Mesenchymal stem cell (in vitro differentiated cells and primary cell): Measurements from ENCODE around the gene AGAP1.

Experiments
- DNase-seq: peaks from one replicate; pipeline ENCODE4 v3.0.0-alpha.2; 2013
- H2AFZ ChIP-seq: one replicate; pipeline ENCODE4 v1.6.1; 2013; ENCODE audit warnings: low read depth, mild to moderate bottlenecking, control low read depth, inconsistent platforms, low read length, moderate library complexity
- H2AK5ac ChIP-seq: 2 replicates; pipeline ENCODE4 v1.6.1; 2013; ENCODE audit warnings: low read length, moderate library complexity, mild to moderate bottlenecking, inconsistent platforms; ENCODE audit not compliant: severe bottlenecking
- H2BK120ac ChIP-seq: one replicate; pipeline ENCODE4 v1.6.1; 2013; ENCODE audit warnings: low read depth, mild to moderate bottlenecking, inconsistent platforms, low read length, moderate library complexity
- H2BK12ac ChIP-seq, 2 experiments: one replicate each; pipeline ENCODE4 v1.6.1; 2013; ENCODE audit warnings: inconsistent platforms in 2 of 2, low read length in 2 of 2, mild to moderate bottlenecking in 2 of 2, moderate library complexity in 2 of 2, control low read depth in 1 of 2
- H2BK15ac ChIP-seq: one replicate; pipeline ENCODE4 v1.6.1; 2013; ENCODE audit warnings: mild to moderate bottlenecking, low read depth, inconsistent platforms; ENCODE audit not compliant: poor library complexity, severe bottlenecking
- H2BK5ac ChIP-seq: 2 replicates; pipeline ENCODE4 v1.6.1; 2013; ENCODE audit warnings: low read depth, mild to moderate bottlenecking, low read length, control low read depth, inconsistent platforms; ENCODE audit not compliant: poor library complexity, severe bottlenecking
- H3K14ac ChIP-seq, 2 experiments: one replicate each; pipeline ENCODE4 v1.6.1; 2013; ENCODE audit warnings: inconsistent platforms in 2 of 2, low read length in 2 of 2, control low read depth in 1 of 2, mild to moderate bottlenecking in 1 of 2, moderate library complexity in 1 of 2
- H3K18ac ChIP-seq, 2 experiments: one replicate each; pipeline ENCODE4 v1.6.1; 2013; ENCODE audit warnings: inconsistent platforms in 2 of 2, low read length in 2 of 2, control low read depth in 1 of 2, low read depth in 1 of 2, mild to moderate bottlenecking in 1 of 2
- H3K23ac ChIP-seq, 2 experiments: one replicate each; pipeline ENCODE4 v1.6.1; 2013; ENCODE audit warnings: inconsistent platforms in 2 of 2, low read length in 2 of 2, mild to moderate bottlenecking in 2 of 2, moderate library complexity in 2 of 2, control low read depth in 1 of 2
- H3K27ac ChIP-seq: 2 replicates; pipeline ENCODE4 v1.5.1; 2013; ENCODE audit warnings: mild to moderate bottlenecking, moderate library complexity, low read length, control low read depth, inconsistent platforms; ENCODE audit not compliant: poor library complexity, severe bottlenecking
- H3K27me3 ChIP-seq, 2 experiments: 2 replicates each; pipeline versions ENCODE4 v1.6.1 to v1.7.0; 2013; ENCODE audit warnings: low read length in 2 of 2, mild to moderate bottlenecking in 2 of 2, moderate library complexity in 2 of 2, control low read depth in 1 of 2, inconsistent platforms in 1 of 2; ENCODE audit not compliant: control insufficient read depth in 1 of 2, insufficient read depth in 1 of 2
- H3K36me3 ChIP-seq, 2 experiments: 2 replicates each; pipeline versions ENCODE4 v1.6.1 to v1.7.0; 2013; ENCODE audit warnings: low read length in 2 of 2, control low read depth in 1 of 2, inconsistent platforms in 1 of 2, low read depth in 1 of 2, mild to moderate bottlenecking in 1 of 2; ENCODE audit not compliant: insufficient read depth in 2 of 2, control insufficient read depth in 1 of 2
- H3K4ac ChIP-seq, 2 experiments: one replicate each; pipeline ENCODE4 v1.6.1; 2013; ENCODE audit warnings: inconsistent platforms in 2 of 2, low read length in 2 of 2, mild to moderate bottlenecking in 2 of 2, moderate library complexity in 2 of 2, control low read depth in 1 of 2, low read depth in 1 of 2
- H3K4me1 ChIP-seq: 2 replicates; pipeline ENCODE4 v1.6.1; 2013; ENCODE audit warnings: low read depth, low read length, control low read depth; ENCODE audit not compliant: control insufficient read depth, insufficient read depth
- H3K4me2 ChIP-seq: 2 replicates; pipeline ENCODE4 v1.6.1; 2013; ENCODE audit warnings: low read length, mild to moderate bottlenecking, inconsistent platforms; ENCODE audit not compliant: poor library complexity, severe bottlenecking
- H3K4me3 ChIP-seq, 2 experiments: 2 replicates each; pipeline versions ENCODE4 v1.5.1 to v1.7.0; 2013; ENCODE audit warnings: low read length in 2 of 2, mild to moderate bottlenecking in 2 of 2, control low read depth in 1 of 2, low read depth in 1 of 2; ENCODE audit not compliant: insufficient read depth in 1 of 2
- H3K79me1 ChIP-seq: replicated peaks from 2 replicates; pipeline ENCODE4 v1.6.1; 2013; ENCODE audit warnings: mild to moderate bottlenecking, control low read depth, low read length, inconsistent platforms; ENCODE audit not compliant: poor library complexity, severe bottlenecking
- H3K9ac ChIP-seq: 2 replicates; pipeline ENCODE4 v1.7.0; 2013; ENCODE audit warnings: mild to moderate bottlenecking, low read length, moderate library complexity
- H3K9me3 ChIP-seq: 2 replicates; pipeline ENCODE4 v1.7.0; 2013; ENCODE audit warnings: mild to moderate bottlenecking, low read length; ENCODE audit not compliant: control insufficient read depth
- H4K8ac ChIP-seq: one replicate; pipeline ENCODE4 v1.6.1; 2013; ENCODE audit warnings: inconsistent platforms, mild to moderate bottlenecking, low read length, moderate library complexity
- H4K91ac ChIP-seq: one replicate; pipeline ENCODE4 v1.6.1; 2013; ENCODE audit warnings: mild to moderate bottlenecking, low read length, inconsistent platforms
- WGBS: methylation state at CpG from one replicate; pipeline ENCODE4 v1.1.7; 2013; ENCODE audit warnings: mixed read lengths; 5-methylcytosine and 5-hydroxymethylcytosine counted together

Gene AGAP1

GRCh38 chr2:236012155-236012554, 518.3 kb downstream of the AGAP1 start:
- Histone ChIP-seq H3K9me3 (no peaks in the 10 kb centered on the region), H3K4me2 (peak overlapping the region; percentile 50), H4K91ac (no peak overlapping the region), H3K27ac (no peak overlapping the region), H3K4me3 (no peak overlapping the region), H3K9ac (no peak overlapping the region), H2AK5ac (no peak overlapping the region), H3K4me1 (peaks cover 3% of the 10 kb centered on the region), H3K27me3 (no peaks in the 10 kb centered on the region), H3K4ac (no peak overlapping the region), H2BK120ac (no peak overlapping the region), H3K36me3 (peaks cover 2 to 10% of the 10 kb centered on the region in 2 experiments), H2BK5ac (no peak overlapping the region), H2BK15ac (no peak overlapping the region), H2AFZ (no peak overlapping the region), H4K8ac (no peak overlapping the region), H3K14ac (no peak overlapping the region), H3K23ac (no peak overlapping the region), H2BK12ac (no peak overlapping the region), H3K18ac (no peak overlapping the region), H3K79me1 (peaks cover 4% of the 10 kb centered on the region)
- no peak for DNase-seq
- 96% methylated on average over 8 of the region's 8 CpGs for WGBS

GRCh38 chr2:236014408-236015131, 520.7 kb downstream of the AGAP1 start:
- Histone ChIP-seq H2AFZ (no peak overlapping the region), H3K4ac (no peak overlapping the region), H3K9ac (no peak overlapping the region), H3K79me1 (peaks cover 2% of the 10 kb centered on the region), H3K23ac (no peak overlapping the region), H2AK5ac (no peak overlapping the region), H2BK12ac (no peak overlapping the region), H2BK120ac (no peak overlapping the region), H3K4me1 (peaks cover 3% of the 10 kb centered on the region), H4K8ac (no peak overlapping the region), H3K4me3 (no peak overlapping the region), H3K4me2 (no peak overlapping the region), H3K27me3 (no peaks in the 10 kb centered on the region), H3K14ac (no peak overlapping the region), H3K18ac (no peak overlapping the region), H2BK5ac (no peak overlapping the region), H4K91ac (no peak overlapping the region), H2BK15ac (no peak overlapping the region), H3K36me3 (peaks cover 5 to 9% of the 10 kb centered on the region in 2 experiments), H3K9me3 (no peaks in the 10 kb centered on the region), H3K27ac (no peak overlapping the region)
- no peak for DNase-seq
- 63% methylated on average over 21 of the region's 25 CpGs for WGBS

- DNase-seq, result no peak
- no peak overlapping the region for H3K27ac ChIP-seq
- WGBS, result 92% methylated on average over 4 of the region's 6 CpGs
- H2AFZ ChIP-seq, result no peak overlapping the region
- no peak overlapping the region for H3K23ac ChIP-seq
- no peak overlapping the region for H2BK12ac ChIP-seq
- no peak overlapping the region for H3K14ac ChIP-seq
- no peak overlapping the region for H3K4ac ChIP-seq
- H4K8ac ChIP-seq, result no peak overlapping the region
- no peak overlapping the region for H3K4me3 ChIP-seq
- no peaks in the 10 kb centered on the region for H3K9me3 ChIP-seq
- no peak overlapping the region for H3K4me2 ChIP-seq
- no peak overlapping the region for H2BK5ac ChIP-seq
- no peak overlapping the region for H2BK15ac ChIP-seq
- H3K18ac ChIP-seq, result no peak overlapping the region
- no peak overlapping the region for H4K91ac ChIP-seq
- H3K4me1 ChIP-seq, result peaks cover 3% of the 10 kb centered on the region
- H2BK120ac ChIP-seq, result no peak overlapping the region
- peaks cover 5 to 9% of the 10 kb centered on the region in 2 experiments for H3K36me3 ChIP-seq
- no peak overlapping the region for H2AK5ac ChIP-seq
- no peak overlapping the region for H3K9ac ChIP-seq
- no peaks in the 10 kb centered on the region for H3K27me3 ChIP-seq
- peaks cover 2% of the 10 kb centered on the region for H3K79me1 ChIP-seq
Measured at GRCh38 chr2:236015171-236015570, 521.3 kb downstream of the AGAP1 start.

- Histone ChIP-seq H2AFZ (no peak overlapping the region), H3K4me1 (peaks cover 2% of the 10 kb centered on the region), H2BK5ac (no peak overlapping the region), H3K23ac (no peak overlapping the region), H3K27ac (no peak overlapping the region), H3K14ac (no peak overlapping the region), H3K9ac (no peak overlapping the region), H2BK15ac (no peak overlapping the region), H3K27me3 (no peaks in the 10 kb centered on the region), H4K91ac (no peak overlapping the region), H2BK12ac (no peak overlapping the region), H4K8ac (no peak overlapping the region), H3K79me1 (peaks cover 2% of the 10 kb centered on the region), H3K18ac (no peak overlapping the region), H3K4me2 (no peak overlapping the region), H3K4ac (no peak overlapping the region), H2BK120ac (no peak overlapping the region), H3K9me3 (no peaks in the 10 kb centered on the region), H3K36me3 (peaks cover 5 to 9% of the 10 kb centered on the region in 2 experiments), H2AK5ac (no peak overlapping the region), H3K4me3 (no peak overlapping the region)
- WGBS, result 100% methylated on average over 4 of the region's 4 CpGs
- DNase-seq, result no peak
Measured at GRCh38 chr2:236016496-236016895, 522.7 kb downstream of the AGAP1 start.
